Measurements from ENCODE around the gene TLK2.
"Not testable (repeated sequence)": the region's sequence is repeated elsewhere in the genome, so short reads cannot be mapped to it uniquely, and the experiment has no call there.

DNA sequence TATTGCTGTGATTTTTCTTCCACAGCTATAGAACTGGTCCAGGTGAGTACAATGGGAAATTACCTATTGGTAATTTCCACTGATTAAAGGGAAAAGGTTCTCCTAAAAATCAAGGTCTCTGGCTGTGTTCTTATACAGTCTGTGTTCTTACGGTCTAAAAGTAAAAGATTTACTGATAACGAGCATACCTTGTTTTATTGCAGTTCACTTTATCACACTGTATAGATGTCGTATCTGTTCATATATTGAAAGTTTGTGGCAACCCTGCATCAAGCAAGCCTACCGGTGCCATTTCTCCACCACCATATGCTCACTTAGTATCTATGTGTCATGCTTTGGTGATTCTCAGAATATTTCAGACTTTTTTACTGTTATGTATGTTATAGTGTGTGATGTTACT, 43.4 kb upstream of the TLK2 start:
- TF ChIP-seq, protein P1, sequence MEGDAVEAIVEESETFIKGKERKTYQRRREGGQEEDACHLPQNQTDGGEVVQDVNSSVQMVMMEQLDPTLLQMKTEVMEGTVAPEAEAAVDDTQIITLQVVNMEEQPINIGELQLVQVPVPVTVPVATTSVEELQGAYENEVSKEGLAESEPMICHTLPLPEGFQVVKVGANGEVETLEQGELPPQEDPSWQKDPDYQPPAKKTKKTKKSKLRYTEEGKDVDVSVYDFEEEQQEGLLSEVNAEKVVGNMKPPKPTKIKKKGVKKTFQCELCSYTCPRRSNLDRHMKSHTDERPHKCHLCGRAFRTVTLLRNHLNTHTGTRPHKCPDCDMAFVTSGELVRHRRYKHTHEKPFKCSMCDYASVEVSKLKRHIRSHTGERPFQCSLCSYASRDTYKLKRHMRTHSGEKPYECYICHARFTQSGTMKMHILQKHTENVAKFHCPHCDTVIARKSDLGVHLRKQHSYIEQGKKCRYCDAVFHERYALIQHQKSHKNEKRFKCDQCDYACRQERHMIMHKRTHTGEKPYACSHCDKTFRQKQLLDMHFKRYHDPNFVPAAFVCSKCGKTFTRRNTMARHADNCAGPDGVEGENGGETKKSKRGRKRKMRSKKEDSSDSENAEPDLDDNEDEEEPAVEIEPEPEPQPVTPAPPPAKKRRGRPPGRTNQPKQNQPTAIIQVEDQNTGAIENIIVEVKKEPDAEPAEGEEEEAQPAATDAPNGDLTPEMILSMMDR (IDR thresholded peaks at IDR 0.05; ENCODE audit: low read length) = not testable (repeated sequence)
- not testable (repeated sequence) for TF ChIP-seq EZH2 (optimal IDR thresholded peaks at IDR 0.05; ENCODE audit: low read depth, low read length)
